Neural cell (in vitro differentiated cells): ENCODE results near the gene TRERF1. TPM values are rescaled to one million over a fixed set of nuclear protein-coding genes. Genes with fewer than 3 reads are reported as not detected.
A peak's percentile ranks its signal among the peaks of the same experiment; 100 is the strongest.

Experiments used
- H2AFZ ChIP-seq: fragments of 200-600, 300-800 bp; sonication (generic), shearing (Covaris generic); 2 replicates; pipeline ENCODE4 v1.6.0; 2014; ENCODE audit warnings: low read depth, mild to moderate bottlenecking, antibody characterized with exemption, low read length, moderate library complexity
- H3F3A ChIP-seq: fragments of 200-600 bp; shearing (Covaris generic); 2 replicates; pipeline ENCODE4 v1.6.1; 2016; ENCODE audit warnings: mild to moderate bottlenecking, moderate library complexity, mixed read lengths, antibody characterized with exemption, low read length; ENCODE audit not compliant: insufficient read depth, poor library complexity, severe bottlenecking
- H3K27ac ChIP-seq: fragments of 200-600, 300-800 bp; sonication (generic), shearing (Covaris generic); 2 replicates; pipeline ENCODE4 v1.5.1; 2014; ENCODE audit warnings: mild to moderate bottlenecking, low read length, moderate library complexity
- H3K27me3 ChIP-seq: fragments of 300-800, 200-600 bp; sonication (generic), shearing (Covaris generic); 2 replicates; pipeline ENCODE4 v1.6.0; 2014; ENCODE audit warnings: mild to moderate bottlenecking, low read depth, low read length, moderate library complexity; ENCODE audit not compliant: insufficient read depth
- H3K36me3 ChIP-seq: fragments of 300-800, 200-600 bp; sonication (generic), shearing (Covaris generic); 2 replicates; pipeline ENCODE4 v1.5.1; 2014; ENCODE audit warnings: mild to moderate bottlenecking, antibody characterized with exemption, low read length, moderate library complexity; ENCODE audit not compliant: insufficient read depth
- H3K4me2 ChIP-seq: fragments of 300-800, 200-600 bp; sonication (generic), shearing (Covaris generic); 2 replicates; pipeline ENCODE4 v1.6.0; 2014; ENCODE audit warnings: mild to moderate bottlenecking, low read length
- H3K4me3 ChIP-seq: fragments of 300-800, 200-600 bp; sonication (generic), shearing (Covaris generic); 2 replicates; pipeline ENCODE4 v1.5.1; 2014; ENCODE audit warnings: mild to moderate bottlenecking, low read length, moderate library complexity
- H3K79me2 ChIP-seq: fragments of 200-600 bp; shearing (Covaris generic); replicated peaks from 2 replicates; pipeline ENCODE4 v1.6.0; 2014; ENCODE audit warnings: mild to moderate bottlenecking, low read length, moderate library complexity; ENCODE audit not compliant: insufficient read depth
- H3K9ac ChIP-seq: fragments of 300-800, 200-600 bp; sonication (generic), shearing (Covaris generic); 2 replicates; pipeline ENCODE4 v1.6.1; 2016; ENCODE audit warnings: mild to moderate bottlenecking, low read length, mixed read lengths
- H3K9me2 ChIP-seq: fragments of 200-600 bp; shearing (Covaris generic); 2 replicates; pipeline ENCODE4 v1.6.1; 2016; ENCODE audit warnings: mild to moderate bottlenecking, low read length, mixed read lengths; ENCODE audit not compliant: insufficient read depth
- H3K9me3 ChIP-seq: fragments of 200-600, 300-800 bp; sonication (generic), shearing (Covaris generic); 2 replicates; pipeline ENCODE4 v1.6.1; 2016; ENCODE audit warnings: mild to moderate bottlenecking, mixed run types, low read length, moderate library complexity, mixed read lengths
- H4K20me1 ChIP-seq: fragments of 200-600 bp; shearing (Covaris generic); 2 replicates; pipeline ENCODE4 v1.6.1; 2016; ENCODE audit warnings: mild to moderate bottlenecking, mixed run types; ENCODE audit not compliant: insufficient read depth
- CTCF ChIP-seq: fragments of 450-650 bp; IDR thresholded peaks from 2 replicates; pipeline ENCODE4 v1.5.1; 2014; ENCODE audit warnings: antibody characterized with exemption, mild to moderate bottlenecking, moderate library complexity; ENCODE audit not compliant: poor library complexity, severe bottlenecking
- EP300 ChIP-seq: fragments of 450-650 bp; conservative IDR thresholded peaks from 2 replicates; pipeline ENCODE4 v1.6.1; 2014; ENCODE audit warnings: antibody characterized with exemption, mild to moderate bottlenecking, moderate library complexity; ENCODE audit not compliant: poor library complexity, severe bottlenecking
- EZH2 ChIP-seq: fragments of 200-600, 300-800 bp; shearing (Covaris generic), sonication (generic); IDR thresholded peaks from 2 replicates; pipeline ENCODE4 v1.6.1; 2014; ENCODE audit warnings: antibody characterized with exemption, low read length, borderline replicate concordance, mild to moderate bottlenecking; ENCODE audit not compliant: insufficient read depth, poor library complexity, severe bottlenecking
- MXI1 ChIP-seq: fragments of 450-650 bp; conservative IDR thresholded peaks from 2 replicates; pipeline ENCODE4 v1.6.1; 2014; ENCODE audit warnings: antibody characterized with exemption, mild to moderate bottlenecking; ENCODE audit not compliant: poor library complexity, severe bottlenecking
- POLR2AphosphoS5 ChIP-seq: IDR thresholded peaks from 2 replicates; pipeline ENCODE4 v1.6.1; 2012
- RAD21 ChIP-seq: fragments of 450-650 bp; conservative IDR thresholded peaks from 2 replicates; pipeline ENCODE4 v1.6.1; 2014; ENCODE audit warnings: antibody characterized with exemption, mild to moderate bottlenecking, moderate library complexity
- REST ChIP-seq: IDR thresholded peaks from 2 replicates; pipeline ENCODE4 v1.6.1; 2012; ENCODE audit warnings: borderline replicate concordance
- SMC3 ChIP-seq: fragments of 450-650 bp; conservative IDR thresholded peaks from 2 replicates; pipeline ENCODE4 v1.6.1; 2014; ENCODE audit warnings: antibody characterized with exemption, mild to moderate bottlenecking, moderate library complexity; ENCODE audit not compliant: poor library complexity
- TAF1 ChIP-seq: IDR thresholded peaks from 2 replicates; pipeline ENCODE4 v1.6.1; 2012; ENCODE audit warnings: low read depth
- polyA plus RNA-seq: library from polyadenylated mRNA; depleted of rRNA; stranded (reverse); fragments of >200 nt; gene quantifications from 2 replicates; pipeline ENCODE4 v1.2.3, GENCODE V29; 2014

TRERF1 gene
- polyA plus RNA-seq, 1 donor from 2014 or later, result 4.5 TPM

- no peaks in the 10 kb centered on the region for H3K36me3 ChIP-seq
- H3F3A ChIP-seq, result peaks cover 4% of the 10 kb centered on the region
- H3K27me3 ChIP-seq, result no peaks in the 10 kb centered on the region
- peak overlapping the region; percentile 66 for H3K9ac ChIP-seq
- TF ChIP-seq CTCF, result no peak
- no peak for TF ChIP-seq POLR2AphosphoS5
- TF ChIP-seq RAD21, result no peak
- no peak for TF ChIP-seq EZH2
- TF ChIP-seq EP300, result no peak
- no peak for TF ChIP-seq SMC3
- TF ChIP-seq TAF1, result no peak
- no peak for TF ChIP-seq REST
- TF ChIP-seq MXI1, result no peak
- H3K4me2 ChIP-seq, result peak overlapping the region; percentile 63
- H3K9me2 ChIP-seq, result no peaks in the 10 kb centered on the region
- H4K20me1 ChIP-seq, result no peaks in the 10 kb centered on the region
- peak overlapping the region; percentile 87 for H3K27ac ChIP-seq
- peak overlapping the region; percentile 41 for H2AFZ ChIP-seq
- no peaks in the 10 kb centered on the region for H3K9me3 ChIP-seq
- H3K4me3 ChIP-seq, result peak overlapping the region; percentile 61
- H3K79me2 ChIP-seq, result peaks cover 51% of the 10 kb centered on the region
Observed at GRCh38 chr6:42440778-42441696, 10.7 kb downstream of the TRERF1 start.

GRCh38 chr6:42440027-42440426, 11.7 kb downstream of the TRERF1 start:
- Histone ChIP-seq H3K27ac (peak overlapping the region; percentile 87), H3K36me3 (no peaks in the 10 kb centered on the region), H4K20me1 (no peaks in the 10 kb centered on the region)

More at GRCh38 chr6:42440027-42440426, 11.7 kb downstream of the TRERF1 start:
- Histone ChIP-seq H3K27me3 (no peaks in the 10 kb centered on the region), H3F3A (peaks cover 4% of the 10 kb centered on the region), H3K9me2 (no peaks in the 10 kb centered on the region), H3K4me3 (peak overlapping the region; percentile 61), H3K4me2 (no peak overlapping the region), H3K9me3 (no peaks in the 10 kb centered on the region), H3K9ac (no peak overlapping the region), H2AFZ (no peak overlapping the region), H3K79me2 (peaks cover 44% of the 10 kb centered on the region)
- TF ChIP-seq EP300 (no peak), EZH2 (no peak), SMC3 (no peak), REST (no peak), POLR2AphosphoS5 (no peak), TAF1 (no peak), RAD21 (no peak)
